HG03025 (cell line): ENCODE results near the gene PTPN5.
"Not testable (repeated sequence)": the region's sequence is repeated elsewhere in the genome, so short reads cannot be mapped to it uniquely, and the experiment has no call there.

Experiments used
- ATAC-seq: cut with Tn5 transposase; IDR thresholded peaks from one replicate; pipeline ENCODE4 v1.9.1; 2021; ENCODE audit warnings: mild to moderate bottlenecking, moderate library complexity; ENCODE audit not compliant: unreplicated experiment, low FRiP score

PTPN5 gene

DNA sequence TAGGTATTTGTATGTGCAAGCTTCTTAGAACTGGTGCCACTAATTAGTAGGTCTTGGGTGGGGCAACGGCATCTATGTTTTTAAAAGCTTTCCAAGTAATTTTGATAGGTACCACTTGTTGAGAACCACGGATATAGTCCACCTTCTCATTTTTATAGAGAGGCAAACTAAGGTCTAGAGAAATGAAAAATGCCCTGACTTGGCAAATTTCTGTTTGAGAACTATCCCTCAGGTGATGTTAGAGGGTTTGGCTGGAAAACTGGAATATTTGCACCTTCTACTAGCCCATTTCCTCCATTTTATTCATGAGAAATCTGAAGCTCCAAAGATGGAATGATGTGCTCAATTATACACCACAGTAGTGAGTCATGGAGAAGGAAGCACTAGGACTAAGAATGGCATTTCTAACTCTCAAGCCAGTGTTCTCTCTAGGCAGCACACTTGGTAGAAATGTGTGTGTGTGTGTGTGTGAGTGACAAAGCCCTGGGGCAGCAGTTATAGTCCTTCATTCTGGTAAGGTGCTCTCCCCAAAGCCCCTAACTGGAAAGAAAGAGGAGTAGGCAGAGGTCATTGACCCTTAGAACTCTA is 94.9 kb downstream of the PTPN5 start:
- no peak for ATAC-seq

DNA sequence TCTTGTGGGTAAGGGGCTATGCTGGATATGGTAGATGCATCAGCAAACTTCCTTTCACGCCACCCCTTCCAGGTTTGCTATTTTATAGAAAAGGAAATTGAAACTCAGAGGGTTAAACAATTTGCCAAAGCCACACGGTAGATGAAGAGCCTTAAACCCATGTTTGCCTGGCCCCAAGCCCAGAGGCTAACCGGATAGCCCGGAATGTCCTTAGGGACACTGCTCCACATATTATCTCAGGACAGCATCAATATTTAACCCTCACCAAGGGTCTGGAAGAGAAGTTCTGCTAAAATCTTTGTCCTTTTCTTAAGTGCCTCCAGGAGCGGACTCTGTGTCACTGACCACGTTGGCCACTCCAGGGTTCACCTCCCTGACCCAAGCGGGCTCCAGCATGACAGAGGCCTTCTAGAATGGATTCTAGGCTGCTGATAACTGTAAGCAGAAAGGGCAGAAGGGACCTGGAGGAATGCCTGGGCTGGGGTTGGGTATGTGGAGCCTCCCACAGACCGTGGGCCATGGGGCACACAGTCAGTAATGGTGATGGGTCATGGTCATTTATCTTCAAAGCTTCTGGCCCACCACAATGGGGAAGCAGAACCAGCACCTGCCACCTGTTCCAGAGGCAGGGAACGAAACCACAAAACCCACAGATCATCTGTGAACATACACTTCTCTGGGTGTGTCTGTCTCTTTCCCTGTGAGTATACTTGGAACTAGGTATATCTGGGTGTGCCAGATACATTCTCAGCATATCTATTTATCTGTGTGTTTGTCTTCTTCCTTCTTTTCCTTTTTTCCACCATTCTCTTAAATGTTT is 98.4 kb downstream of the PTPN5 start:
- no peak for ATAC-seq

GRCh38 chr11:18691467-18692140 is 100.0 kb downstream of the PTPN5 start:
- ATAC-seq = not testable (repeated sequence)

DNA sequence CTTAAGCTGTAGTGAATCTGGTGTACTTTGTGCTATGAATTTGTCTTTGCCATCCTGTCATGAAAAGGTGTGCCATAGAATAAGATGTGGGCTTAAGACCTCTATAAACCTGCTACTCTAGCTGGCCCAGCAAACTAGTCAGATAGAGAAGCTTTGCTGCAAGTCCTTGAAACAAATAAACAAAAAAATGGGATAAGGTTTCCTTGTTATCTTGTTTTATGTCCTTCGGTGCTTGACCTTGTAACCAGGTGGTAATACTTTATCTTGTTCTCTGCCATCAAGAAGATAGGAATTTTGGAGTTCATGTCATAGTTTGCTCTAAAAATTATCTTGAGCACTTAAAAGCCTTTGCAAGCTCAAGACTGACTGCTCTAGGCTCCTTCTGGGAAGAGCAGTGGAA is 107.3 kb downstream of the PTPN5 start:
- ATAC-seq = no peak

GRCh38 chr11:18682466-18682865 is 109.1 kb downstream of the PTPN5 start:
- no peak for ATAC-seq

GRCh38 chr11:18681949-18682348 is 109.6 kb downstream of the PTPN5 start:
- ATAC-seq = not testable (repeated sequence)
